SHP77 treated with DMSO at 0.1 percent for 48 hours (cell line): ENCODE data around the gene ADAMTSL5.
A peak's percentile ranks its signal among the peaks of the same experiment; 100 is the strongest.

Source experiments
- DNase-seq: peaks from one replicate; lab custom pipeline; 2025; lab: John Stamatoyannopoulos, UW

The ADAMTSL5 gene

GRCh38 chr19:1495799-1496713 is 16.8 kb downstream of the ADAMTSL5 start:
- no peak for DNase-seq

GRCh38 chr19:1495051-1495798 is 17.6 kb downstream of the ADAMTSL5 start:
- DNase-seq: no peak

- DNase-seq: no peak
Observed at GRCh38 chr19:1494115-1494815, 18.6 kb downstream of the ADAMTSL5 start.

- no peak for DNase-seq
Observed at GRCh38 chr19:1492474-1493006, 20.3 kb downstream of the ADAMTSL5 start.

- DNase-seq: no peak
Observed at GRCh38 chr19:1491849-1492170, 21.0 kb downstream of the ADAMTSL5 start.

GRCh38 chr19:1491114-1491848 is 21.5 kb downstream of the ADAMTSL5 start, which contains the start of gene REEP6:
Gene REEP6 (plus strand): TSS chr19:1491181. CDS start chr19:1491270, 89 bp downstream.
- no peak for DNase-seq

GRCh38 chr19:1490311-1491113 is 22.3 kb downstream of the ADAMTSL5 start, which contains the start of gene PCSK4:
Gene PCSK4 (minus strand): TSS chr19:1490350. CDS start chr19:1490346, 4 bp downstream.
- DNase-seq: peak; percentile 91

GRCh38 chr19:1489463-1490310 is 23.1 kb downstream of the ADAMTSL5 start:
- DNase-seq: no peak

DNA sequence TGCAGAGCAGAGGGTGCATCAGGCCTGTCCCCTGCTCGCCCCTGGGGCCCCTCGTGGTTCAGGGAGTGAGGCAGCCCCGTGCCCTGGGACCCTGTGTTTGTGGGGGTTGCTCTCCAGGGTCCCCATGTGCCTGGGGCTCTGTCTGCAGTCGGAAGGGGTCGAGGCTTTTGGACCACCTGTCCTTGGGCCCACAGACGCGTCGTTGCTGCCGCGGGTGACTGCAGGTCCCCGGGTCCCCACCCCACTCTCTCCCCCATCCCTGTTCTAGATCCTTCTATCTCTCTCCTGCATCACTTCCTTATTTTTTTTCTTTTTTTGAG is 24.6 kb downstream of the ADAMTSL5 start:
- no peak for DNase-seq

- DNase-seq: no peak
Observed at GRCh38 chr19:1487576-1488281, 25.1 kb downstream of the ADAMTSL5 start.

DNA sequence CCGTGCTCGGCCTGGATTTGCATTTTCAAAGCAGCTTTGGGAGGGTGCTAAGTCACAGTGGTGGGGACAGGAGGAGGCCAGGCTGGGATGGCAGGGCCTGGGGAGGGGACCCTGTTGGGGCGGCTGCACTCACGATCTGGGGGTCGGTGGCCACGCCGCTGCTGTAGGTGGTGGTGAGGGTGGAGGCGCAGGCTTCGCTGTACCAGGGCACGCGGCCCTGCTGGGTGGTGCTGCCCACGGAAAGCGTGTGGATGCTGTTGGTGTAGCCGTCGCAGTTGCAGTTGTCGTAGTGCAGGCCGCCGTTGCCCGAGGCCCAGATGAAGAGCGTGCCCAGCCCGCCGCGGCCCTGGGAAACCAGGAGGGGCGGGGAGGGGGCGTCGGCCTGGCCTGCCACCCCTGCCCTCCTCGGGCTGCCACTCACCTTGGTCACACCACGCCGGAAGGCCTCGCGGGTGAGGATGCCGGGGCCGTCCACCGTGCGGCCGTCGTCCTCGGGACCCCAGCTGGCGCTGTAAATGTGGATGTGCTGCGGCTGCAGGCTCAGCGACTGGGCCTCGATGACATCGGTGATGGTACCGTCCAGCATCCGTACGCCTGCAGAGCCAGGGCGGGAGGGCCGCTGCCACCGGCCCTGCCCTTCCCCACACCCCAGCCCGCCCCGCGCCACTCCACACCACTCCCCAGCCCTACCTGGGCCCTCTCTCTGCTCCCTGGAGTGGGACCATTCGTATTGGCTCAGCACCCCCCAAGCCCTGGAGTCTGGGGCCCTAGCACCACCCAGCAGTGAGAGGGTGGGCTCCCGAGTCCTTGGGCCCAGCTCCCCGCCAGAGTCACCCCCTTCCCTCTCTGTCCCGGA is 25.9 kb downstream of the ADAMTSL5 start:
- no peak for DNase-seq

- DNase-seq: no peak
Observed at GRCh38 chr19:1483979-1484428, 28.8 kb downstream of the ADAMTSL5 start.

DNA sequence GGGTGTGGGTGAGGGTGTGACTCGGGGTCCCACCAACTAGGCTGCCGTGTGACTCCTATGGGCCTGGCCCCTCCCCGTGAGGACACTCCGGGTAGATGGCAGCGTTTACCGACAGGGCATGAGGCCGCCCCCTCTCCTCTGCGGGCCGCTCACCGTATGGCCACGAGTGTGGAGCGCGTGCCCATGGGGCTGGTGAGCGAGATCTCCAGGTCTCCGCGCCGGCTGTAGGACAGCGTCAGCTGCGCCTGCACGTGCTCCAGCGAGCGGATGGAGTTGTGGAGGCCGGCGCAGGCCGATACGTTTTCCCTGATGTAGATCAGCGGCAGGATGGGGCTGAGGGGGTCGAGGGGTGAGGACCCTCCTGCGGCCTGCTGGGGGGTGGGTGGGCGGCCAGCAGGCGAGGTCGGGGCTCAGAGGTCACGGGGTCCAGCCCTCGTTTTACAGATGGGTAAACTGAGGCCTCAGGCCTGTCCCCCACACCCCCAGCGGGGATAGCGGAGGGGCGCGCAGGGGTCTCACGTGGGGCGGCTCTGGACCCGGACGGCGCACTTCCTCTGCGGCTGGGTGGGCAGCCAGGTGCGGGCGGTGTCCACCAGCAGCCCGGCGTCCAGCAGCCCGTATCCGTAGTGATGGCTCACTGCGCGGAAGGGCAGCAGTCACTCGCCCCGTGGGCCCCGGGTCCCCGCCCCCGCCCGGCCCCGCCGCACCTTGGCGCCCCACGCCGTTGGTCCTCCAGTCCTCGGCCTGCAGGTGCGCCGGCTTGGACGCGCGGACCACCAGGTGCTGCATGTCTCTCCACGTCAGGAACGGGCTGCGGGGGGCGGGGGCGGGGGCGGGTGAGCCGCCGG is 29.5 kb downstream of the ADAMTSL5 start:
- no peak for DNase-seq

GRCh38 chr19:1482361-1483130 is 30.3 kb downstream of the ADAMTSL5 start:
- DNase-seq: no peak

- DNase-seq: no peak
Observed at GRCh38 chr19:1481893-1482360, 30.9 kb downstream of the ADAMTSL5 start.

GRCh38 chr19:1481224-1481892 is 31.5 kb downstream of the ADAMTSL5 start:
- DNase-seq: no peak
